Bladder microvascular endothelial cell (primary cell): ENCODE data around the gene FN3KRP. TPM values are rescaled to one million over a fixed set of nuclear protein-coding genes. Genes with fewer than 3 reads are reported as not detected.

Source experiments
- total RNA-seq: library from RNA; depleted of rRNA; stranded (reverse); fragments of >200 nt; gene quantifications from 2 replicates; pipeline ENCODE4 v1.2.3, GENCODE V29; 2014

FN3KRP gene
- 18.8 and 21.7 TPM in 2 replicates for total RNA-seq

DNA sequence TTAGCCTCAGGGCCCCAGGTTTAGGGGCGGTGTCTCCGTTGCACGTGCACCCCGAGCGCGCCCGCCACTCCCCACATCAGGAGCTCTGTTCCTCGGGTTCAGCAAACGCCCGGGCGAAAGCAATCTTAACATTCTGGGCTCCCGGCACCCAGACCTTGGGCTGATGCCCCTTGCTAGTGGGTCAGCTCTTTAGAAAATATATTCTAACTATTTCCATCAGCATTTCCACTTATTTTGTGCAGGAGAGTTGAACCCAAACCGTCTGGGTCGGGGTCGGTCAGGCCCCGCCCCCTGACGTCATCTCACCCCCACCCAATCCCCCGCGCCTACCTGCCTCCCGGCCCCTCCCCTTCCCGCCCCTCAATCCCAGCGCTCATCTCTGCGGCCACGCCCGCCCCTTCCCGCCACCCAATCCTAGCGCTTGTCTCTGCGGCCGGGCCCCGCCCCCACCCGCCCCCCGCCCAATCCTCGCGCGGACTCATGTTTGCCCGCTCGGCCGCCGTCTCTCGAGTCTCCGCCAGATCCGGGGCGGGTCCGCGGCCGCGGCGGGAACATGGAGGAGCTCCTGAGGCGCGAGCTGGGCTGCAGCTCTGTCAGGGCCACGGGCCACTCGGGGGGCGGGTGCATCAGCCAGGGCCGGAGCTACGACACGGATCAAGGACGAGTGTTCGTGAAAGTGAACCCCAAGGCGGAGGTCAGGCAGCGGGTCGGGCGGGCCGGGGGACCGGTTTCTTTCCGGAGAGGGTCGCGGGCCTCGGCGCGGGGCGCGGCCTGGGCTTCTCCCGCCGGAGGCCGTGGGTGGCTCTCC, at the start of gene FN3KRP:
Gene FN3KRP (plus strand): TSS at position 504 of the 808 bp plus-strand sequence. CDS start 50 bp downstream, at position 554.

DNA sequence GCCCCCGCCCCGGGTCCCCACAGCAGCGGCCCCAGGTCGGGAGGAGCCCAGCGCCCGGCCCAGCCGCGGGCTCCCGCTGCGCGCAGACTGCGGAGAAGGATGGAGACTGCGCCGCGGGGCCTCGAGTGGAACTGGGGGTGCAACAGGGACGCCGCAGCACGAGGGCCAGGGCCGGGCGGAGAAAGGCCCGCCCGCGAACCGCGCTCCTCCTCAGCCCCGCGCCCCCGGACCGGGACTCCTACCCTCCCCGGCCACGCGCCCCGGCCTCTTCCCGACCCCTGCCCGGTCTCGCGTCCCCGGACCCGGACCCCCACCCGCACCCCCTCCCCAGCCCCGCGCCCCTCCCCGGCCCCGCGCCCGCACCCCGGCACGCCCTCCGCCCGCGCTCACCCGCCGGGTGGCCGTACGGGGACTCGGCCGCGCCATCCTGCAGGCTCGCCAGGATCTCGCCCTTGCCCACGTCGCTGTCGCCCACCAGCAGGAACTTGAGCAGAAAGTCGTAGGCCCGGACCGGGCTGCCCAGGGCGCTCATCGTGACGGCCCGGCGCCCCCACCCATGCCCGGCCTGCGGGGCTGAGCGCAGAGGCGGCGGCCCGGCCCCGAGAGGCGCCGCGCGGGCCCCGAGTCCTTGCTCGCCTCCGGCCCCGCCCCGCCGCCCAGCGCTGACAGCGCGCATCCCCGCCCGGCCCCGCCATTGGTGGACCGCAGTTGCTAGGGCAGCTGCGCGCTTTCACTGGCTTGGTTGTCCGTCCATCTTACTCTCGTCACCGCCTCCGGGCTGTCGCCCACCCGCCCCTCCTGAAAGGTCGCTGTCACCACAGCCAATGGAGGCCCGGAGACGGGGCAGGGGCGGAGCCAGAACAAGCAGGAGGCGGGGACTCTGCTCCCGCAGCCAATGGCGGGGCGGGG, 18.2 kb upstream of the FN3KRP start, which contains the start of gene RAB40B:
Gene RAB40B (minus strand): TSS at position 634 of the 909 bp plus-strand sequence. CDS start 102 bp downstream, at position 532.

GRCh38 chr17:82734987-82735866, 18.7 kb downstream of the FN3KRP start, which contains the start of gene FN3K:
TSS of gene FN3K (plus strand) at chr17:82735615. CDS start at chr17:82735637, 22 bp downstream.

DNA sequence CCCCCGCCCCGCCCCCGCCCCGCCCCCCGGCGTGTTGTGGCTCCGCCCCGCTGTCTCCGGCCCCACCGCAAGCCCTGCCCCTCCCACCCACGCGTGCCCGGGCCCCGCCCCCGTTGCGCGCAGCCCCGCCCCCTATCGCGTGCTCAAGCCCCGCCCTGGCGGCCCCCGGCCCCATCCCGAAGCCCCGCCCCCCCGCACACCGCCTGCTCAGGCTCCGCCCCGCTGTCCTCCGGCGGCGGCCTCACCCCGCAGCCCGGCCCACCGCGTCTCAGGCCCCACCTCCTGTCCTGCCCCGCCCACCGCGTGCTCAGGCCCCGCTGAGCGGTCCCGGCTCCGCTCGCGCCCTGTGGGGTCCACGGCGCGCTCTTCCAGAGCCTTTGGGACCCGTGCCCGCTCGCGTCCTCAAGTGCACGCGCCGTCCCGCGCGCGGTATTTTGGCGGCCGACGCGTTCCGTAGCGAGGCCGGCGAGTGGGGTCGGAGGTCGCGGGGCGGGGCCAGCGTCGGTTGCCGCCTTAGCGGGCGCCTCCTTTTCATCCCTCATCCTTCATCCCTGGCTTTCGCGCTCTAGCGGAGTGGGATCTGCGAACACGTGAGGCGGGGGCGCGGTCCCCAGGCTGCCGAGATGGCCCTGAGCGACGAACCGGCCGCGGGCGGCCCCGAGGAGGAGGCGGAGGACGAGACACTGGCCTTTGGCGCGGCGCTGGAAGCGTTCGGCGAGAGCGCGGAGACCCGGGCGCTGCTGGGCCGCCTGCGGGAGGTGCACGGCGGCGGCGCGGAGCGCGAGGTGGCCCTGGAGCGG, 35.3 kb downstream of the FN3KRP start, which contains the start of gene TBCD:
Gene TBCD (plus strand): TSS at position 495 of the 800 bp plus-strand sequence. CDS start 129 bp downstream, at position 624.

Other genes with a start within 250 kb of the FN3KRP start
- 24.3 and 40.2 TPM in 2 replicates for gene FOXK2, start 197.0 kb upstream of the FN3KRP start, total RNA-seq
- 37.4 and 59.9 TPM in 2 replicates for gene WDR45B, start 68.3 kb upstream of the FN3KRP start, total RNA-seq
- gene RAB40B, start 18.0 kb upstream of the FN3KRP start, total RNA-seq, result 3.6 and 7.1 TPM in 2 replicates
- gene FN3K, start 18.9 kb downstream of the FN3KRP start, total RNA-seq, result 3.7 and 10.8 TPM in 2 replicates
- gene TBCD, start 35.4 kb downstream of the FN3KRP start, total RNA-seq, result 66.2 and 89.1 TPM in 2 replicates
- under 0.01 and 0.06 TPM in 2 replicates for gene ZNF750, start 123.3 kb downstream of the FN3KRP start, total RNA-seq